ENCODE results near the gene RBSN. TPM values are rescaled to one million over a fixed set of nuclear protein-coding genes. Genes with fewer than 3 reads are reported as not detected.

The RBSN gene
- total RNA-seq, 1 donor from 2014 or later = 25.7 TPM

GRCh38 chr3:15099364-15100098 lies 583 bp upstream of the RBSN start:
- H3K27me3 Mint-ChIP-seq (ENCODE audit: unreplicated experiment) = no peaks in the 10 kb centered on the region
- peak overlapping the region; percentile 83 for H3K27ac Mint-ChIP-seq (ENCODE audit: unreplicated experiment)
- H3K9me3 Mint-ChIP-seq (ENCODE audit: unreplicated experiment) = no peaks in the 10 kb centered on the region
- peaks cover 48% of the 10 kb centered on the region for H3K4me1 Mint-ChIP-seq (ENCODE audit: unreplicated experiment)
- no peak for DNase-seq (ENCODE audit: low spot score)
- no peak for TF ChIP-seq CTCF (IDR thresholded peaks at IDR 0.05; ENCODE audit: unreplicated experiment)
- H3K4me3 Mint-ChIP-seq (ENCODE audit: unreplicated experiment) = peak overlapping the region; percentile 100
- no peaks in the 10 kb centered on the region for H3K36me3 Mint-ChIP-seq (ENCODE audit: low read depth, unreplicated experiment)

- Mint-ChIP-seq H3K4me3 (ENCODE audit: unreplicated experiment) (peak overlapping the region; percentile 100), H3K4me1 (ENCODE audit: unreplicated experiment) (peaks cover 48% of the 10 kb centered on the region), H3K27ac (ENCODE audit: unreplicated experiment) (peak overlapping the region; percentile 20), H3K27me3 (ENCODE audit: unreplicated experiment) (peaks cover 2% of the 10 kb centered on the region), H3K9me3 (ENCODE audit: unreplicated experiment) (no peaks in the 10 kb centered on the region), H3K36me3 (ENCODE audit: low read depth, unreplicated experiment) (no peaks in the 10 kb centered on the region)
- no peak for TF ChIP-seq CTCF (IDR thresholded peaks at IDR 0.05; ENCODE audit: unreplicated experiment)
- DNase-seq (ENCODE audit: low spot score) = no peak
Measured at GRCh38 chr3:15097891-15098290, 1.1 kb downstream of the RBSN start.

- no peak overlapping the region for H3K4me3 Mint-ChIP-seq (ENCODE audit: unreplicated experiment)
- no peak for DNase-seq (ENCODE audit: low spot score)
- H3K27me3 Mint-ChIP-seq (ENCODE audit: unreplicated experiment) = peaks cover 2% of the 10 kb centered on the region
- H3K4me1 Mint-ChIP-seq (ENCODE audit: unreplicated experiment) = peaks cover 31% of the 10 kb centered on the region
- H3K9me3 Mint-ChIP-seq (ENCODE audit: unreplicated experiment) = no peaks in the 10 kb centered on the region
- H3K36me3 Mint-ChIP-seq (ENCODE audit: low read depth, unreplicated experiment) = no peaks in the 10 kb centered on the region
- no peak for TF ChIP-seq CTCF (IDR thresholded peaks at IDR 0.05; ENCODE audit: unreplicated experiment)
- H3K27ac Mint-ChIP-seq (ENCODE audit: unreplicated experiment) = peak overlapping the region; percentile 61
Measured at GRCh38 chr3:15096046-15096445, 2.9 kb downstream of the RBSN start.

- no peaks in the 10 kb centered on the region for H3K9me3 Mint-ChIP-seq (ENCODE audit: unreplicated experiment)
- peaks cover 22% of the 10 kb centered on the region for H3K4me1 Mint-ChIP-seq (ENCODE audit: unreplicated experiment)
- peak overlapping the region; percentile 42 for H3K4me3 Mint-ChIP-seq (ENCODE audit: unreplicated experiment)
- peaks cover 5% of the 10 kb centered on the region for H3K27me3 Mint-ChIP-seq (ENCODE audit: unreplicated experiment)
- no peak for TF ChIP-seq CTCF (IDR thresholded peaks at IDR 0.05; ENCODE audit: unreplicated experiment)
- H3K27ac Mint-ChIP-seq (ENCODE audit: unreplicated experiment) = no peak overlapping the region
- H3K36me3 Mint-ChIP-seq (ENCODE audit: low read depth, unreplicated experiment) = peaks cover 10% of the 10 kb centered on the region
- no peak for DNase-seq (ENCODE audit: low spot score)
Measured at GRCh38 chr3:15094187-15094875, 4.6 kb downstream of the RBSN start.

- no peak overlapping the region for H3K4me3 Mint-ChIP-seq (ENCODE audit: unreplicated experiment)
Measured at GRCh38 chr3:15092686-15093085, 6.3 kb downstream of the RBSN start.

More at GRCh38 chr3:15092686-15093085, 6.3 kb downstream of the RBSN start:
- Mint-ChIP-seq H3K27ac (ENCODE audit: unreplicated experiment) (no peak overlapping the region), H3K27me3 (ENCODE audit: unreplicated experiment) (peaks cover 5% of the 10 kb centered on the region), H3K9me3 (ENCODE audit: unreplicated experiment) (no peaks in the 10 kb centered on the region), H3K36me3 (ENCODE audit: low read depth, unreplicated experiment) (peaks cover 10% of the 10 kb centered on the region), H3K4me1 (ENCODE audit: unreplicated experiment) (peaks cover 10% of the 10 kb centered on the region)
- no peak for DNase-seq (ENCODE audit: low spot score)
- TF ChIP-seq CTCF (IDR thresholded peaks at IDR 0.05; ENCODE audit: unreplicated experiment) = no peak

All from endothelial cell (in vitro differentiated cells).